Frontal cortex (tissue), 4 donors: ENCODE measurements around the gene RAX2. TPM values are rescaled to one million over a fixed set of nuclear protein-coding genes. Genes with fewer than 3 reads are reported as not detected.
A peak's percentile ranks its signal among the peaks of the same experiment; 100 is the strongest.
"Not testable (repeated sequence)": the region's sequence is repeated elsewhere in the genome, so short reads cannot be mapped to it uniquely, and the experiment has no call there.

Experiments
- DNase-seq, 2 donors: peaks; one replicate each; pipeline ENCODE4 v3.0.0; 2012; ENCODE audit warnings: low spot score in 2 of 2
- FAIRE-seq: peaks from 2 replicates; lab custom pipeline; 2012; peaks lifted over from hg19 to GRCh38; lab: Jason Lieb, UNC
- total RNA-seq: library from RNA; depleted of rRNA; stranded (reverse); fragments of >200 nt; gene quantifications from one replicate; pipeline ENCODE4 v1.2.3, GENCODE V29; 2014
- donor health status: control.
- donor health status: control.
- donor health status: control.

RAX2 gene
- under 0.01 TPM for total RNA-seq

DNA sequence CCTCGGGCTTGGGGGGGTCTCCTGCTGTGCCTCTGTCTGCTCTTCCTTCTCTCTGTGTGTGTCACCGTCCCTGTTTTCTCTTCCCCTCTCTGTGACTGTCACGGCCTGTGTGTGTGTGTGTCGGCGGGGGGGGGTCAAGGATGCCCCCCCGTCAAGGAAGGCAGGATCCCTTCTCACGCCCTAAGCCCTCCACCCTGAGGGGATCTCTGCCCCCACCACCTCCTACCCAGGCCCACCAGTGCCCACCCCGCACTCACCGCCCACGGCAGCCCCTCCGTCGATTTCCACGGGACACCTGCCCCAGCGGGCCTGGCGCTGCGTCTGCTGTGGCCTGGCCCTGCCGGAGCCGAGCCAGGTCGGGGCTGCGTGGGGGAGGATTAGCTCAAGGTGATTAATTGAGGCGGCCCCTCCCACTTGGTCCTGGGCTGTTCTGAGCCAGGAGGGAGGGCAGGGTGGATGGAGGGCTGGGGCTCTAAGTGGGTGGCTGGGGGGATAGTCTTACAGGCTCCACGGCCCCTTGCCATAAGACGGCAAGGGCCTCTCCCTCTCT, at the start of gene RAX2:
Gene RAX2, minus strand, starts transcription at position 323 of the 550 bp plus-strand sequence. CDS start 486 bp downstream, outside the sequence.
- DNase-seq (no peak), FAIRE-seq (no peak)

GRCh38 chr19:3821156-3821555, 49.1 kb upstream of the RAX2 start:
- FAIRE-seq = no peak
- DNase-seq = no peak

DNA sequence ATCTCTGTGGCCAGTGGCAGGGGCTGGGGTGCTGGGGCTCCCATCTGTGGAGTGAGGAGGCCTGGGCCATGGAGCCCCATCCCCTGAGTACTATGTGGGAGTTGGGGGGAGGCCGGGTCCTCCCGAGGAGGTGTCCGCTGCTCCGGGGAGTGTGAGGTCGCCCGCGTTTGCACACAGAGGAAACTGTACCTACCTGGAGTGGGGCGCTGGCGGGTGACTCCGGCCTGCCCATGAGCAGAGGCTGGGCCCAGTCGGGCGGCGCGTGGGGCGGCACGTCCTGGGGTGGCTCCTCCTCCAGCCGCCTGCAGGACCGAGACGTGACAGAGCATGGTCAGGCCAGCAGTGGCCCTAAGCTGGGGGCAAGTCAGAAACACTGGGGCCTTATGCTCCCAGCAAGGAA, 48.0 kb upstream of the RAX2 start:
- no peak for DNase-seq
- FAIRE-seq = no peak

- DNase-seq = no peak
- no peak for FAIRE-seq
These were observed 46.9 kb upstream of the RAX2 start for GRCh38 chr19:3818918-3819317.

DNA sequence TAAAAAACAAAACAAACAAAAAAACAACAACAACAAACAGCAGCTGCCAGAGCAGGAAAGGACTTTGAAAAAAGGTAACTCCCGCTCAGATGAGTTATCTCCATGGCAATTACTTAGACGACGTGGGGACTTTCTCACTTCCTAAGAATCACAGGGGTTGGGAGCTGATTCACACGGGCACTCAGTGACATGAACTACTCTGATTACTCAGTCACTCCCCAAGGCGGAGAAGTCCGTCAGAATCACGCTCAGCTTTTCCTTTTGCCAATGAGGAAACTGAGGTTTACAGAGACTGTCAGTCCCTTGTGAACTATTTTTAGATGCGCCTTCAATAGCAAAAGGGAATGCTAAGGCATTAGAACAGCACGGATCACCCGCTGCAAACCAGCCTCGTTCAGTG, 46.4 kb upstream of the RAX2 start:
- DNase-seq (peak in 1 of 2 donors; percentile 64), FAIRE-seq (no peak)

GRCh38 chr19:3817761-3818160, 45.7 kb upstream of the RAX2 start:
- DNase-seq = no peak

DNA sequence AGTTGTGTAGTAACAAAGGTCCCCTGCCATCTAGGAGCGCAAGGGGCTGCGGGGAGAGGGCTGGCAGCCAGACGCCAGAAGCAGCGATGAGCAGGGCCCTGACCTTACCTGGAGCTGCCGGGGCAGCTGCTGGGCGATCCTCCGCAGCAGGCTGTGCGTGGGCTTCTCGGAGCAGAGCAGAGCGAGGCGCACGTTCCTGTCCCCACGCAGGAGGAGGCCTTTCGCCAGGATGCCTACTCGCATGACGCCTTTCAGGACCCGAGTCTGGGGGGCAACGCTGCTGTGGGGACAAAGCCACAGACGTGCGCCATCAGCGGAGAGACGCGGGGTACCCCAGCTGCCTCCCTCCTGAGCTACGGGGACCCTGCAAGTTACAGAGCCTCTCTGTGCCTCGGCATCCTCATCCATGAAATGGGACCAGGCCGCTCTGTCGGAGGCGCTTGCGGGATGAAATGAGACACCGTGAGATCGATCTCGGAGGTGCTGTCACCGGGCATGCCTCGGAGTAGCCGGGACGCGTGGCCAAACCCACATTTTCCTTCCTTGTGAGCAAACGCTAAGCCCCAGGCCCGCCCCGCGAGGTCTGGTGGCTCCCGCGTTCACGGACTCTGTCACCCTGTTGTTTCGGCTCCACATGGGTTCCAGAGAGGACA, 44.7 kb upstream of the RAX2 start:
- DNase-seq = no peak
- no peak for FAIRE-seq

More at GRCh38 chr19:3817761-3818160, 45.7 kb upstream of the RAX2 start:
- FAIRE-seq = no peak

- not testable (repeated sequence) for DNase-seq, FAIRE-seq
These were observed 44.1 kb upstream of the RAX2 start for GRCh38 chr19:3816148-3816547.

DNA sequence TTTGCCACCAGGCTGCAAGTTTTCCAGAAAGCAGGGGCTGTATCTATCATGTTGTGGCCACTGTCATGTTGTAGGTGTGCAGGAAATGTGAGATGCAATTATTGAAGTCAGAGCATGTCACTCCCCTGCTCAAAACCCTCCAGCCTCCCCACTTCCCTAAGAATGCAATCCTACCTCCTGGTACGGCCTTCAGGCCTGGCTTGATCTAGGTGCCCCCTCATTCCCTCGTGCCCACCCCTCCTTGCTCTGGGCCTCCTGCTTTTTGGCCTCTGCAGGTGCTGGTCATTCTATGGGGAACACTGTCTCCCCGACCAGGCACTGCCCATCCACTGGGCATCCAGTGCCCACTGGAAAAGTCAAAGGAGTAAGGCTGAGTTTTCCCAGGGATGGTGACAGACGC, 42.6 kb upstream of the RAX2 start:
- FAIRE-seq (no peak), DNase-seq (no peak)

DNA sequence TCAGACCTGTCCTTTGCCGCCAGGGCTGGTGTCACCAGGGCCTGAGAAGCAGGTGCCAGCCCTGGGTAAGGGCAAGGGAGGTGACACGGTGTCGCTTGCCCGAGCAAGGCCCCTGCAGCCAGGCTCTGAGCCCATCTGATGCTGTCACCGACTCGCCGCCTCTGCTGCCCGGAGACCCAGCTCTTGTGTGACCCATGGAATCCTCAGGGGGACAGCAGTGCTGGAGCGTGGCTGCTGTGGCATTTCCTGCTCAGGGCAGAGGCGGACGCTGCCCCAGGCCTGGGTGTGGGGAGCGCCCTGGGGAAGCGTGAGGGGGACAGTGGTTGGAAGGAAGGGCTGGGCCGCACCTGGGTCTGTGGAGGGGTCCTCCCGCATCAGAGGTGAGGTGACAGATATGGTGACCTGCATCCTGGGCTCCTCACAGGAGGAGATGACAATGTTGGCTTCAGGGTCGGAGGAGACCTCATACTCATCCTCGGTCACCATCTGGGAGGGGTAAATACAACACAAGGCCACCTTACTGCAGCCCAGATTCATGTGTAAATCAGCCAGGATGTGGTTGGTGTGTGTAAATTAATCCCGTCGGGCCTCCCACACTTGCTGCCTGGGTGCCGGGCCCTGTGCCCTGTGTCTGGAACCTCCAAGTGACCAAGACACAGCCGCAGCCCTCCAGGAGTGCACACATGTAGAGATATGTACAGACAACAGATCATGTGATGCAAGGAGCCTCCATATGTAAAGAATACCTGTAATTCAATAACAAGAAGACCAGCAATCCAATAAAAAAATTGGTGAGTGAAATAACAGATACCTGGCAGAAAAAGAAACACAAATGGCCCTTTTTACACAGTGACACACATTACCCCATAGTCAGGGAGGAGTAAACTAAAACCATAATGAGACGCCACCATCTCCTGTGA, 41.7 kb upstream of the RAX2 start:
- FAIRE-seq (no peak), DNase-seq (no peak)

DNA sequence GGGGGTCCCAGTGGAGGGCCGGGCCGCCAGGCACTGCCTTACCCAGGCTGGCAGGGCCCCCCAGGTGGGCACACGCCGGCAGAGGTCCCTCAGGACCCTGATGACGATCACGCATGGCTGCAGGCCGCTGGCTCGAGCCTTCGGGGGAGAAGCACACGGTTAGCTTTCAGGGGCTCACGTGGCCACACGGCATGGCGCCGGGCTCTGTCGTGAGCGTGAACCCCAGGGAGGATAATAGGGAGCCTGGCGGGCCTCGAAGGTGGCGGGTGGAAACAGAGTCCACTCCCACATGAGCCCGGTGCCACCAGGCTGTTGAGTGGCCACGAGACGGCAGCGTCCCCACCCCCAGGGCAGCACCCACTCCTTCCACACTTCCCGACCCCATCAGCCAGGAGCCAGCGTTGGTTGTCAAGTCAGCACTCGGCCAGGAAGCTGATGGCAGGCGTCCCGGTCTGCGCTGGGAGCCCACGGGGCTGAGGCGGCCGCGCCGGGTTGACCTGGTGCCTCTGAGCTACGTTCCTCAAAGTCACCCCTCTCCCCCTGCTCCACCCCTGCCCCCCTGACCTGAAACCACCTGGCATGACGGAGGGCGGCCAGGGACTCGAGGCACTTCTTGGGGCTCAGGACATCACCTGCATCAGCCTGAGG, 38.8 kb upstream of the RAX2 start:
- no peak for DNase-seq
- FAIRE-seq = no peak

DNA sequence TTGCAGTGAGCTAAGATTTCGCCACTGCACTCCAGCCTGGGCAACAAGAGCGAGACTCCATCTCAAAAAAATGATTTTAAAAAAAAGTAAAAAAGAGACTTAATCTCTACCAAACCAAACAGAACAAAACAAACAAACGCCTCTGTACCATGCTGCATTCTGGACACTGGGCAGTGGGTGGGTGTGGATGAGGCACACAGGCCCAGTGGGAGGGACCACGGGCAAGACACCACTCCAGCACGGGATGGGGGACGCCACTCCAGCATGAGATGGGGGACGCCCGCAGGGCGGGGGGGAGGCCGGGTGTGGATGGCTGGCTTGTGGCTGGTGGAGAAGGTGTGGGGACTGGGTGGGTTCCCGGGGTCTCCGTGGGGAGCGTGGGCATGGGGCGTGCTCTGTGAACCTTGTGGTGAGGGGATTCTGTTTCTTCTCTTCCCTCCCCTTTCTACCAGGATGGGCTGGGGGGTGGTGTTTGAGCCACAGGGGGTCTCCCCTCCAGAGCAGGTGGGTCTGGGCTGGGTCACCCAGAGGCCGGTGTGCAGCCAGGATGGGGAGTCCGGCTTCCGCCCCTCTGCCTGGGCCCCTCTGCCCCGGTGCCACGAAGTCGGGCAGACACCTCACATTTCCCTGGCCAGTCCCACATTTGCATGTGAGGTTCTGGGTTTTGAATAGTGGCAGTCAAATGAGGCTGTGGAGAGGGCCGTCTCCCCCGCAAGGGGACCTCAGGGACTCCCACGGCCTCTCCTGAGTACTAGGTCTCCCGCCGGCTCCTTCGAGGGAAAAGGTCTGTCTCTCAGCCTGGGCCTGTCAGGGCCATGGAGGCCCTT, 38.1 kb upstream of the RAX2 start:
- FAIRE-seq = no peak

GRCh38 chr19:3808420-3809143, 36.6 kb upstream of the RAX2 start:
- DNase-seq (no peak), FAIRE-seq (no peak)

More for the DNA sequence above, 38.1 kb upstream of the RAX2 start:
- DNase-seq = no peak

DNA sequence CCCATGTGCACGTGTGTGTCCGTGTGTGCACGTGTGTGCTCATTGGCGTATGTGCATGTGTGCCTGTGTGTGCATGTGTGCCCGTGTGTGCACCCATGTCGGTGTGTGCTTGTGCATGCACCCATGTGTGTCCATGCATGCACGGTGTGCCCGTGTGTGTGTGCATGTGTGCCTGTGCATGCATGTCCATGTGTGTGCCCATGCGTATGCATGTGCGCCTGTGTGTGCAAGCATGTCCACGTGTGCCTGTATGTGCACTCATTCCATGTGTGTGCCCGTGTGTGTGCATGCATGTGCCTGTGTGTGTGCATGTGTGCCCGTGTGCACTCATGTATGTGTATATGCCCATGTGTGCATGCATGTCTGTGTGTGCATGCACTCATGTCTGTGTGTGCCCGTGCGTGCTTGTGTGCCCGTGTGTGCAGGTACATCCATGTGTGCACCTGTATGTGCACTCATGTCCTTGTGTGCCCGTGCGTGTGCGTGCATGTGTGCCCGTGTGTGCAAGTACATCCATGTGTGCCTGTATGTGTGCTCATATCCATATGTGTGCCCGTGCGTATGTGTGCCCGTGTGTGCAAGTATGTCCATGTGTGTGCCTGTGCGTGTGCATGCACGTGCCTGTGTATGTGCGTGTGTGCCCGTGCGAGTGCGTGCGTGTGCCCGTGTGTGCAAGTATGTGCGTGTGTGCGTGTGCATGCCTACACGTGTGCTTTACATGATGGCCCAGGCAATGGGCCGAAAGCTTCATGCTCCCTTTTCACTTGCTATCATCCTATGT, 35.7 kb upstream of the RAX2 start:
- no peak for DNase-seq
- no peak for FAIRE-seq

- no peak for FAIRE-seq
- DNase-seq = no peak
These were observed 35.1 kb upstream of the RAX2 start for GRCh38 chr19:3807131-3807480.

GRCh38 chr19:3805859-3806258, 33.8 kb upstream of the RAX2 start:
- no peak for DNase-seq
- no peak for FAIRE-seq

GRCh38 chr19:3804429-3804828, 32.4 kb upstream of the RAX2 start:
- no peak for DNase-seq
- FAIRE-seq = no peak

DNA sequence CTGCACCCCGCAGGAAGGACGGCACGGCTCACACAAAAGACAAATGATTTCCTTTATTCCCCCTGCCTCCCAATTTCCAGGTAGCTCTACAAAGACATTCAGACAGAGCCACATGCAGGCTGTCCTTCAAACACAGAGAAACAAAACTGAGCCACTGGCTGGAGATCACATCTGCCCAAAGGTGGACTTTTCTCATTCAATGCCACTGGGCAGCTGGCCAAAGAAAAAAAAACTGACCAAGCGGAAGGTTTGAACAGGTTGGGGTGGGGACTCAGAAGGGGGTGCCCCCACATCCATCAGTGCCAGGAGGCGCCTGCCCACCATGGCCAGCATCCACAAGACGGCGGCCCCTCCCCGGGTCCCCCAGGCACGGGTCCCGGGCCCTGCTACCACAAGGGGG, 32.0 kb upstream of the RAX2 start:
- DNase-seq = no peak
- FAIRE-seq = no peak
